ENCODE data around the gene IQSEC3.

GRCh38 chr12:114626-115211 lies 48.2 kb downstream of the IQSEC3 start:
- TF ChIP-seq, protein P1, sequence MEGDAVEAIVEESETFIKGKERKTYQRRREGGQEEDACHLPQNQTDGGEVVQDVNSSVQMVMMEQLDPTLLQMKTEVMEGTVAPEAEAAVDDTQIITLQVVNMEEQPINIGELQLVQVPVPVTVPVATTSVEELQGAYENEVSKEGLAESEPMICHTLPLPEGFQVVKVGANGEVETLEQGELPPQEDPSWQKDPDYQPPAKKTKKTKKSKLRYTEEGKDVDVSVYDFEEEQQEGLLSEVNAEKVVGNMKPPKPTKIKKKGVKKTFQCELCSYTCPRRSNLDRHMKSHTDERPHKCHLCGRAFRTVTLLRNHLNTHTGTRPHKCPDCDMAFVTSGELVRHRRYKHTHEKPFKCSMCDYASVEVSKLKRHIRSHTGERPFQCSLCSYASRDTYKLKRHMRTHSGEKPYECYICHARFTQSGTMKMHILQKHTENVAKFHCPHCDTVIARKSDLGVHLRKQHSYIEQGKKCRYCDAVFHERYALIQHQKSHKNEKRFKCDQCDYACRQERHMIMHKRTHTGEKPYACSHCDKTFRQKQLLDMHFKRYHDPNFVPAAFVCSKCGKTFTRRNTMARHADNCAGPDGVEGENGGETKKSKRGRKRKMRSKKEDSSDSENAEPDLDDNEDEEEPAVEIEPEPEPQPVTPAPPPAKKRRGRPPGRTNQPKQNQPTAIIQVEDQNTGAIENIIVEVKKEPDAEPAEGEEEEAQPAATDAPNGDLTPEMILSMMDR (IDR thresholded peaks at IDR 0.05): no peak
- TF ChIP-seq POLR2AphosphoS5 (IDR thresholded peaks at IDR 0.05; ENCODE audit: low read depth, low read length) (no peak), REST (IDR thresholded peaks at IDR 0.05; ENCODE audit: insufficient read depth in 1 of 2, low read depth in 2 of 2, low read length in 1 of 2) (no peak), SIN3A (IDR thresholded peaks at IDR 0.05; ENCODE audit: borderline replicate concordance, insufficient read depth, low read depth, low read length) (no peak)
